ENCODE data around the gene CSMD2.

CSMD2 gene

GRCh38 chr1:33899746-33900145 is 265.3 kb downstream of the CSMD2 start:
- no peak for DNase-seq (ENCODE audit: low spot score)

DNA sequence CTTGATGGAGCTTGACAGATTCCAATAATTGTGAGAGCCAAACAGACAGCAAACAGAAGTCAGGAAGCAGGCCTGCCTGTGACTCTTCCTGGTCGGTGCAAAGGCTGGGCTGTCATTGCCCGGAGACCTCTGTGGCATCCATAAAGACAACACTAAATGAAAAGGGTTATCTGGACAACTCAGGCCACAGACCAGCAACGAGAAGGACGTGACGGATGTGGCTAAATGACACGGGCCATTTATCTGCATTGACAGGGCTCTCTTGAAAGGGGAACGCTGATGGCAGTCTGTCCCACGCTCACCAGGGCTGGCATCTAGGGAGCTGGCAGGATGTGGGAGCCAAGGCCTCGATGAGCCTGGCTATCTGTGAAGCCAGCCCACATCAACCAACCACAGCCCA is 266.1 kb downstream of the CSMD2 start:
- DNase-seq (ENCODE audit: low spot score), result no peak

- no peak for DNase-seq (ENCODE audit: low spot score)
Measured at GRCh38 chr1:33898406-33898805, 266.6 kb downstream of the CSMD2 start.

GRCh38 chr1:33897092-33897725 is 267.8 kb downstream of the CSMD2 start:
- DNase-seq (ENCODE audit: low spot score), result no peak

GRCh38 chr1:33895976-33896375 is 269.1 kb downstream of the CSMD2 start:
- DNase-seq (ENCODE audit: low spot score), result no peak

DNA sequence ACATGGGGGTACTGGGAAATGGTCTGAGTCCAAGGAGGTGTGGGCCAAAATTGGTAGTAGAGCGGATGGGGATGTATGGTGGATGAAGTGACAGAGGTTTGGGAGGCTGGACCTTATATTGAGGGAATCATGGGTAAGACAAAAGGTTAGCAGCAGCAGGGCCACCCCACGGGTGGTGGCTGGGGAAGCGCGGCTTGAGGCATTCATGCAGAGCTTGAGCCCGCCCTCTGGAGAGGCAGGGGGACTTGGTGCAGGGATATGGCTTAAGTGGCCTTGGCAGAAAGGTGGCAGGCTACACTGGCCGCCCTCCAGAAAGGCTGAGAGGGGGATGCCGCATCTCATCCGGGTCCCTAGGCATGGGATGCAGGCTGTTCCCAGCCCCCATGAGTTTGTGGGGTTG is 269.6 kb downstream of the CSMD2 start:
- DNase-seq (ENCODE audit: low spot score), result no peak

- no peak for DNase-seq (ENCODE audit: low spot score)
Measured at GRCh38 chr1:33893147-33893830, 271.7 kb downstream of the CSMD2 start.

GRCh38 chr1:33886496-33886895 is 278.5 kb downstream of the CSMD2 start:
- DNase-seq (ENCODE audit: low spot score), result no peak

DNA sequence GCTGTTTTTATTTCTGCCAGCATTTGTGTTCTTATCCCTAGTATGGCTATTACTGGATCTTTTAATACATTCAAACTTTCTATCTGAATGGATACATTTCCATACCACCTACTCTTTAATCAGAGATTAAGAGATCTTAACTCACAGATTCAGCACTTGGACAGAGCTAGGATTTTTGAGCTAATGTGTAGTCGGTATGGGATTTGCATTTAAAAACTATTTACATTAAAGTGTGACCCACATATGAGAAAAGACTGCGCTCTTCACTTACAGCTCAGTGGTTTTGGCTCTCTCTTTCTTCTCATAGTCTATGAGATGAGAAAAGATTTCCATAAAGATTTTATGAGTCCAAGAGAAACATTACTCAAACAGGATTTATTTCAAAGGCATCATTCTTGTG is 284.7 kb downstream of the CSMD2 start:
- DNase-seq (ENCODE audit: low spot score), result peak; percentile 3

GRCh38 chr1:33878392-33878791 is 286.6 kb downstream of the CSMD2 start:
- no peak for DNase-seq (ENCODE audit: low spot score)

DNA sequence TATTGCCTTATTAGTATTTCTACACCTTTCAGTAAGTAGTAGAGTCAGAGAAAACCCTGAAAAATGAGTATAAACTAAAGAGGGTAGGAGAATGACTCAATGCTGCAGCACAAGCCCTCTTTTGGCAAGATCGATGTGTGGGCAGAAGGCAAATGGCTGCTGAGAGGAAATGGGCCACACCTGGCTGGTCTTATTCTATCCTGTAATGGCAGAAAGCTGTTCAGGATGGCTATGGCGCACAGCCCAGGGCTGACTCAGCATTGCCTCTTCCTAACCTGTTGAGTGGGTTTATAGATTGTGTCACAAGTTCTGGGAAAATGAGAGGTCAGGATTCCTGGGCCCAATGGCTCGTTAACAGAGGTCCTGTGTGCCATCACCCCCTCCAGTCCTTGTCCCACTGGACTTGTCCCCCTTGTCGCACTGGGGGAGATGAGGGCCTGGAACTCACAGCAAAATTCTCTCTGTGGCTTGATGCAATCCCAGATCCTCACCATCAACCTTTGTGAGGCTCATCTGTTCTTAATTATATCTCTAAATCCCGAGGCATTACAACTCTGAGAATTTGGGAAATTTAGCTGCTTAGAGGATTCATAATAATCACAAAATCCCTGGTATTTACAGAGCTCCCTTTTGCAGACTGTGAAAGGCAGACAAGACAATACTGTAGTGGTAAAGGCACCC is 287.9 kb downstream of the CSMD2 start:
- DNase-seq (ENCODE audit: low spot score), result peak; percentile 12

GRCh38 chr1:33875862-33876261 is 289.2 kb downstream of the CSMD2 start:
- DNase-seq (ENCODE audit: low spot score), result no peak

DNA sequence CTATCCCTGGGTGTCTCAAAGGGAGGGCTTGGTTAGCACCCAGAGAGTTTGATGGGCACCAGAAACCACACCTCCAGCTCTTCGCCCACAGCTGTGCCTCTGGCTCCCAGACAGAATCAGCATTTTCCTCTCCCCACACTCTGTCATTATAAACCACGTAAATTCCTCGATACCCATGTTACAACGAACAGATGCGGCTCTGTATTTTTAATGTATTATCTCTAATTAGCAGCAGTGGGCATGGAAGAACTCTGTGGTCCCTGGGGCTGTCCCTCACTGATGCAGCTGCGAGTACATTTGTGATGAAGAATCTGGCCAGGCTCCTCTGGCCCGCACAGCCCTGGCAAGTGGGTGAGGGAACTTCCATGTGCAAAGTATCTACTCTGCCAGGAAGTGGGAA is 290.4 kb downstream of the CSMD2 start:
- no peak for DNase-seq (ENCODE audit: low spot score)

DNA sequence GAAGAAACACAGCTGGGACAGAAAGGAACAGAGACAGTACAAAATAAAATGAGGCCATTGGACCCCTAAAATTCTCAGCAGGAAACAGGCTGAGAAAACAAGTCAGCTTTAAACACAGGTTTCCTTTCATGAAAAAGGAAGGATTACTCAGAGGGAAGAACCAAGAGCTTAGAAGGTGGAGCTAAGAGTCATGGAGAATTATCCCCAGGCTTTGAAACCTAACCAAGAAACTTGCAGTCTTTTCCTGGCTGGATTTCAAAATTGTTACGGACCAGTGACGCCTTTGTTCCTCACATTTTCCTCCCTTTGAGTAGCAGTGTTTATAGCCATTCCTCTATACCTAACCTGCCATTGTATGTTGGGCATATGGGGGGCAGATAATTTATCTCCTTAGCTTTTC is 292.3 kb downstream of the CSMD2 start:
- DNase-seq (ENCODE audit: low spot score), result no peak

GRCh38 chr1:33872275-33872674 is 292.8 kb downstream of the CSMD2 start:
- DNase-seq (ENCODE audit: low spot score), result no peak

DNA sequence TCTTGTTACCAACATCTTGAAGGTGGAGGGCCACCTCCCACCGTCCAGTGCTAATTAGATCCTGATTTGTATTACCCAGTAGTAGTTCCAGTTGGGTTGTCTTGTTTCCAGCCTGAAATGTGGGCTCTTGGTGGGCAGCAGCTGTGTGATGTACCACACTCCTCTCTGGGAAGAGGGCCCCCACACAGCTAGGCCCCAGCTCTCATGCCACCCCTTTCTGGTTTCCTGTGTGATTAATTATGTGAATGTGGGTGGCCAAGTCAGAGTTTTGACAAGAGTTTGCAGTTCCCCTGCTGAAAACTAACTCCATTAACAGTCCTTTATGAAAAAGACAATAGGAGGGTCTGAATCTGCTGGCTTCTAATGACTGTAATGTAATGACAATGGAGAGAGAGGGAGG is 297.3 kb downstream of the CSMD2 start:
- no peak for DNase-seq (ENCODE audit: low spot score)

GRCh38 chr1:33866281-33866680 is 298.7 kb downstream of the CSMD2 start:
- no peak for DNase-seq (ENCODE audit: low spot score)

DNA sequence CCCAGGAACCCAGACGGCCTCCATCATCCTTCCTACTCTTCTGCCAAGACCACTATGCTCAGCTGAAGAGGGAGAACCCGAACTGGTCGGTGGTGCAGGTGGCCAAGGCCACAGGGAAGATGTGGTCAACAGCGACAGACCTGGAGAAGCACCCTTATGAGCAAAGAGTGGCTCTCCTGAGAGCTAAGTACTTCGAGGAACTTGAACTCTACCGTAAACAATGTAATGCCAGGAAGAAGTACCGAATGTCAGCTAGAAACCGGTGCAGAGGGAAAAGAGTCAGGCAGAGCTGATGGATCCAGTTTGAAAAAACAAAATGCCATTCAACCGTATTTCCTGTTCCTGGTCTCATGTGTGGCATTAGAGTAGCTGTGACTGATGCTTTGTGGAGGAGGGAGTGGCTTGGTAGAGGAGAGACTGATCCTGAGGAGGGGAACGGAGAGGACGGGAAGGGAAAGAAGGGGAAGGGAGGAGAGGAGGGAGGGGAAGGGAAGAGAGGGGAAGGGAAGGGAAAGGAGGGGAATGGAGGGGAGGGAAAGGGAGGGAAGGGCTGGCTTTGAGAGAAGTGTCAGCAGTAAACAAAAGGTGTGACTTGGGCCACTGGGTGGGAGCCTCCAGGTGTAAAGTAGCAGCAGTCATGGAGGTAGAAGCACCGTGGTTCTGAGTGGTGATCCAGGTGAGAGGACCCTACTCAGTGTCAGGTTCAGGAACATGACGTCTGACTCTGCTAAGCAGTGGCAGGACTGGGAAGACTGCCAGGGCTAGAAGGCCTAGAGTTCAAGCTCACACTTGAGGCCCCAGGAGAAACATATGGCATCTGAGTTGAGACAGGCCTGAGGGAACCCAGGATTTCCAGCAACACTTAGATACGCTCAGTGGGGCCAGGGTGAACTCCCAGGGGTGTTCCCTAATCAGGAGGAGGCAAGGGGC is 300.3 kb downstream of the CSMD2 start:
- DNase-seq (ENCODE audit: low spot score), result no peak

DNA sequence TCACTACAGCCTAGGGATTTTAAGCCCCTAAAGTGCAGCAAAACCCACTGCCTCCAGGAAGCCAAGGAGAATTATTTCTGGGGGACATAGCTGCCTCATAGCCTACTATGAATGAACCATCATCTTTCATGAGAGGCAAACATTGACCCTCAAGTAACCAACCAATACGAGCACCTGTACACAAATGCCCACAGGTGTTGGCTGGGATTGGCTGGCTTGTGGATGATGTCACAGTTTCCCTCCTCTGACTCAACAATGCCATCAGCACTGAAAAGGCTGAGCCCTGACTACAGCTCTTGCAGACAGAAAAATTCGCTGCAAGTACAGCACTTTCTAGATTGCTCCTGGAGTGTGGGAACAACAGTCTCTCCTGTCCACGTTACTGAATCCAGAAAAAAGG is 301.3 kb downstream of the CSMD2 start, which contains the start of gene HMGB4:
Gene HMGB4, plus strand, starts transcription at position 301 of the 400 bp plus-strand sequence. CDS start 113 bp downstream, outside the sequence.
- DNase-seq (ENCODE audit: low spot score), result no peak

DNA sequence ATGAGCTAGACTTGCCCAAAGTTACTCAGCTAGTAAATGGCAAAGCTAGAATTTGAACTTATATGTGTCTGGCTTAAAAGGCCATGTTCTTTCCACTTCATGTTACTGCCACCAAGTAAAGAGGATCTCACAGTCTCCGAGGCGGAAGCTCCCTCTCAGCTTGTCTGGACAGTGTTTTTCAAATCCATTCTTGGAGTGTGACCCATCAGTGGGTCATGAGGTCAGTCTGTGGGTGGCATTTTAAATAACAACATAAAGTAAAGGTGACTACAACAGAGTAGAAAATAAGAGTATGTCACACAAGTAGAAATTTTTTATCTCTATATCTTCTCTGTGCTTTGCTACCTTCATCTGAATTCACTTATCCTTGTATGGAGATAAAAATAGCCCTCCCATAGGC is 304.4 kb downstream of the CSMD2 start:
- no peak for DNase-seq (ENCODE audit: low spot score)

- no peak for DNase-seq (ENCODE audit: low spot score)
Measured at GRCh38 chr1:33854091-33854490, 310.9 kb downstream of the CSMD2 start.

GRCh38 chr1:33853431-33853830 is 311.6 kb downstream of the CSMD2 start:
- no peak for DNase-seq (ENCODE audit: low spot score)
